OCI-LY1 (cell line): ENCODE results near the gene CNTN5.

Experiments
- H2AFZ ChIP-seq: fragments of 200-600 bp; sonication (generic), shearing (Covaris generic); 2 replicates; pipeline ENCODE4 v1.6.0; 2014; ENCODE audit warnings: antibody characterized with exemption, mild to moderate bottlenecking, low read length
- H3F3A ChIP-seq: fragments of 200-600 bp; sonication (generic), shearing (Covaris generic); 2 replicates; pipeline ENCODE4 v1.6.0; 2014; ENCODE audit warnings: mild to moderate bottlenecking, antibody characterized with exemption, low read length, moderate library complexity; ENCODE audit not compliant: insufficient read depth
- H3K27ac ChIP-seq: fragments of 200-600 bp; sonication (generic); 2 replicates; pipeline ENCODE4 v1.5.1; 2014; ENCODE audit warnings: low read length, mixed run types, mild to moderate bottlenecking, low read depth; ENCODE audit not compliant: poor library complexity, severe bottlenecking
- H3K27me3 ChIP-seq: fragments of 200-600 bp; sonication (generic); 2 replicates; pipeline ENCODE4 v1.6.0; 2014; ENCODE audit warnings: antibody characterized with exemption, mild to moderate bottlenecking, low read length, moderate library complexity; ENCODE audit not compliant: insufficient read depth
- H3K36me3 ChIP-seq: fragments of 200-600 bp; sonication (generic); 2 replicates; pipeline ENCODE4 v1.6.1; 2014; ENCODE audit warnings: mild to moderate bottlenecking, antibody characterized with exemption, low read length, moderate library complexity, mixed read lengths; ENCODE audit not compliant: insufficient read depth
- H3K4me1 ChIP-seq: fragments of 200-600 bp; sonication (generic); 2 replicates; pipeline ENCODE4 v1.5.1; 2014; ENCODE audit warnings: mild to moderate bottlenecking, low read length, moderate library complexity; ENCODE audit not compliant: insufficient read depth, severe bottlenecking
- H3K4me2 ChIP-seq: fragments of 200-600 bp; sonication (generic), shearing (Covaris generic); 2 replicates; pipeline ENCODE4 v1.6.1; 2014; ENCODE audit warnings: low read length
- H3K4me3 ChIP-seq: fragments of 200-600 bp; sonication (generic); 2 replicates; pipeline ENCODE4 v1.5.1; 2014; ENCODE audit warnings: low read length, low read depth, mild to moderate bottlenecking, mixed read lengths; ENCODE audit not compliant: poor library complexity, severe bottlenecking
- H3K79me2 ChIP-seq: fragments of 200-600 bp; shearing (Covaris generic); 2 replicates; pipeline ENCODE4 v1.6.1; 2016; ENCODE audit warnings: mixed run types, low read length, mixed read lengths; ENCODE audit not compliant: insufficient read depth
- H3K9ac ChIP-seq: fragments of 200-600 bp; sonication (generic), shearing (Covaris generic); 2 replicates; pipeline ENCODE4 v1.6.1; 2014; ENCODE audit warnings: mild to moderate bottlenecking, low read length, mixed read lengths
- H3K9me2 ChIP-seq: fragments of 200-600 bp; sonication (generic), shearing (Covaris generic); 2 replicates; pipeline ENCODE4 v1.6.1; 2014; ENCODE audit warnings: low read depth, mild to moderate bottlenecking, low read length, mixed read lengths
- H3K9me3 ChIP-seq: fragments of 200-600 bp; shearing (Covaris generic); 2 replicates; pipeline ENCODE4 v1.6.1; 2014; ENCODE audit warnings: low read length, mixed read lengths
- H4K20me1 ChIP-seq: fragments of 200-600 bp; sonication (generic), shearing (Covaris generic); 2 replicates; pipeline ENCODE4 v1.6.0; 2016; ENCODE audit warnings: mild to moderate bottlenecking, low read length; ENCODE audit not compliant: insufficient read depth
- CTCF ChIP-seq: fragments of 200-600 bp; sonication (generic), shearing (Covaris generic); IDR thresholded peaks from 2 replicates; pipeline ENCODE4 v1.5.1; 2017; ENCODE audit warnings: mild to moderate bottlenecking, antibody characterized with exemption, low read length, moderate library complexity, mixed read lengths
- EZH2 ChIP-seq: fragments of 200-600 bp; sonication (generic), shearing (Covaris generic); IDR thresholded peaks from 2 replicates; pipeline ENCODE4 v1.8.0; 2017; ENCODE audit warnings: borderline replicate concordance, mixed run types, mild to moderate bottlenecking, antibody characterized with exemption, low read length, moderate library complexity, mixed read lengths

The CNTN5 gene

GRCh38 chr11:99020352-99021225 is at the start of gene CNTN5:
CNTN5 (plus strand) TSS chr11:99020949.
- no peak within 1 kb of the TSS for H3K9ac ChIP-seq
- H4K20me1 ChIP-seq, result no peaks in the 10 kb centered on the region
- no peak within 1 kb of the TSS for H3K4me2 ChIP-seq
- H3K9me3 ChIP-seq, result no peaks in the 10 kb centered on the region
- H3K4me1 ChIP-seq, result no peaks in the 10 kb centered on the region
- TF ChIP-seq EZH2 (no peak), CTCF (no peak)
- H3K79me2 ChIP-seq, result no peaks in the 10 kb centered on the region
- H3K27me3 ChIP-seq, result no peaks in the 10 kb centered on the region
- H3F3A ChIP-seq, result no peaks in the 10 kb centered on the region
- H3K36me3 ChIP-seq, result no peaks in the 10 kb centered on the region
- H3K9me2 ChIP-seq, result no peaks in the 10 kb centered on the region
- H3K4me3 ChIP-seq, result no peak within 1 kb of the TSS
- no peak within 1 kb of the TSS for H3K27ac ChIP-seq
- H2AFZ ChIP-seq, result no peak within 1 kb of the TSS

- Histone ChIP-seq H3K27me3 (no peaks in the 10 kb centered on the region), H3F3A (no peaks in the 10 kb centered on the region), H3K79me2 (no peaks in the 10 kb centered on the region), H3K4me1 (no peaks in the 10 kb centered on the region), H3K9me2 (no peaks in the 10 kb centered on the region), H2AFZ (no peak overlapping the region), H3K36me3 (no peaks in the 10 kb centered on the region), H3K4me2 (no peak overlapping the region), H4K20me1 (no peaks in the 10 kb centered on the region), H3K27ac (no peak overlapping the region), H3K9ac (no peak overlapping the region), H3K9me3 (no peaks in the 10 kb centered on the region), H3K4me3 (no peak overlapping the region)
- TF ChIP-seq EZH2, result no peak
These were observed 41.5 kb upstream of the CNTN5 start for GRCh38 chr11:98979205-98979604.

GRCh38 chr11:99015634-99016454 is 4.9 kb upstream of the CNTN5 start:
- H2AFZ ChIP-seq, result no peak overlapping the region
- no peaks in the 10 kb centered on the region for H4K20me1 ChIP-seq
- no peak overlapping the region for H3K4me2 ChIP-seq
- H3K4me1 ChIP-seq, result no peaks in the 10 kb centered on the region
- no peak overlapping the region for H3K4me3 ChIP-seq
- H3K9me3 ChIP-seq, result no peaks in the 10 kb centered on the region
- TF ChIP-seq CTCF (peak; percentile 85), EZH2 (no peak)
- H3K36me3 ChIP-seq, result no peaks in the 10 kb centered on the region
- H3K9me2 ChIP-seq, result no peaks in the 10 kb centered on the region
- H3K27ac ChIP-seq, result no peak overlapping the region
- no peaks in the 10 kb centered on the region for H3K27me3 ChIP-seq
- no peaks in the 10 kb centered on the region for H3K79me2 ChIP-seq
- H3K9ac ChIP-seq, result no peak overlapping the region
- no peaks in the 10 kb centered on the region for H3F3A ChIP-seq
